Gastroesophageal sphincter (tissue), 3 donors: Measurements from ENCODE around the gene SETD7.

Source experiments
- EP300 ChIP-seq: sonication (generic); formaldehyde crosslinking; IDR thresholded peaks from one replicate; pipeline ENCODE4 v1.6.1; 2017; ENCODE audit warnings: antibody characterized with exemption, mild to moderate bottlenecking
- POLR2A ChIP-seq, 2 donors: fragments of 450-650 bp; IDR thresholded peaks; one replicate each; pipeline ENCODE4 v1.6.1; 2017; ENCODE audit warnings: antibody characterized with exemption in 2 of 2, mild to moderate bottlenecking in 2 of 2, moderate library complexity in 1 of 2
- POLR2AphosphoS5 ChIP-seq: sonication (generic); formaldehyde crosslinking; IDR thresholded peaks from one replicate; pipeline ENCODE4 v1.6.1; 2017; ENCODE audit warnings: antibody characterized with exemption
- TF ChIP-seq, protein P1 (sequence below), 4 experiments: fragments of 200-600 bp in 2 of 4; fragments of 450-650 bp in 2 of 4; sonication (generic) in 1 of 4; IDR thresholded peaks; one replicate each; pipeline ENCODE4 v1.5.1; 2017 to 2019; ENCODE audit warnings: antibody characterized with exemption in 4 of 4, mild to moderate bottlenecking in 2 of 4, moderate library complexity in 2 of 4

DNA sequence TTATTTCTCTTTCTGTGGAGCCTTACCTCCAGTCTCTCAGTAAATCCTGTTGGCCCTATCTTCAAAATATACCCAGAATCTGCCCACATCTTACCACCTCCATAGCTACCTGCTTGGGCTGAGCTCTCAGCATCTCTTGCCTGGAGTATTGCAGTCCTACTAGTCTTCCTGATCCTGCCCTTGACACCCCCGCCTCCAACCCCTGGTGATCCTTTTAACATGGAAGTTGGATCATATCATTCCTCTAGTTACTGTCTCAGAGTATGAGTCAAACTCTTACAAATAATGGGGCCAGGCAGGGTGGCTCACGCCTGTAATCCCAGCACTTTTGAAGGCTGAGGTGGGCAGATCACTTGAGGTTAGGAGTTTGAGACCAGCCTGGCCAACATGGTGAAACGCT lies 43.1 kb upstream of the SETD7 start:
- TF ChIP-seq, protein P1, sequence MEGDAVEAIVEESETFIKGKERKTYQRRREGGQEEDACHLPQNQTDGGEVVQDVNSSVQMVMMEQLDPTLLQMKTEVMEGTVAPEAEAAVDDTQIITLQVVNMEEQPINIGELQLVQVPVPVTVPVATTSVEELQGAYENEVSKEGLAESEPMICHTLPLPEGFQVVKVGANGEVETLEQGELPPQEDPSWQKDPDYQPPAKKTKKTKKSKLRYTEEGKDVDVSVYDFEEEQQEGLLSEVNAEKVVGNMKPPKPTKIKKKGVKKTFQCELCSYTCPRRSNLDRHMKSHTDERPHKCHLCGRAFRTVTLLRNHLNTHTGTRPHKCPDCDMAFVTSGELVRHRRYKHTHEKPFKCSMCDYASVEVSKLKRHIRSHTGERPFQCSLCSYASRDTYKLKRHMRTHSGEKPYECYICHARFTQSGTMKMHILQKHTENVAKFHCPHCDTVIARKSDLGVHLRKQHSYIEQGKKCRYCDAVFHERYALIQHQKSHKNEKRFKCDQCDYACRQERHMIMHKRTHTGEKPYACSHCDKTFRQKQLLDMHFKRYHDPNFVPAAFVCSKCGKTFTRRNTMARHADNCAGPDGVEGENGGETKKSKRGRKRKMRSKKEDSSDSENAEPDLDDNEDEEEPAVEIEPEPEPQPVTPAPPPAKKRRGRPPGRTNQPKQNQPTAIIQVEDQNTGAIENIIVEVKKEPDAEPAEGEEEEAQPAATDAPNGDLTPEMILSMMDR (IDR thresholded peaks at IDR 0.05), result no peak
- TF ChIP-seq EP300 (no peak), POLR2A (IDR thresholded peaks at IDR 0.05) (no peak), POLR2AphosphoS5 (no peak)
